ENCODE data around the gene SPG7.
"Not testable (repeated sequence)": the region's sequence is repeated elsewhere in the genome, so short reads cannot be mapped to it uniquely, and the experiment has no call there.

SPG7 gene

DNA sequence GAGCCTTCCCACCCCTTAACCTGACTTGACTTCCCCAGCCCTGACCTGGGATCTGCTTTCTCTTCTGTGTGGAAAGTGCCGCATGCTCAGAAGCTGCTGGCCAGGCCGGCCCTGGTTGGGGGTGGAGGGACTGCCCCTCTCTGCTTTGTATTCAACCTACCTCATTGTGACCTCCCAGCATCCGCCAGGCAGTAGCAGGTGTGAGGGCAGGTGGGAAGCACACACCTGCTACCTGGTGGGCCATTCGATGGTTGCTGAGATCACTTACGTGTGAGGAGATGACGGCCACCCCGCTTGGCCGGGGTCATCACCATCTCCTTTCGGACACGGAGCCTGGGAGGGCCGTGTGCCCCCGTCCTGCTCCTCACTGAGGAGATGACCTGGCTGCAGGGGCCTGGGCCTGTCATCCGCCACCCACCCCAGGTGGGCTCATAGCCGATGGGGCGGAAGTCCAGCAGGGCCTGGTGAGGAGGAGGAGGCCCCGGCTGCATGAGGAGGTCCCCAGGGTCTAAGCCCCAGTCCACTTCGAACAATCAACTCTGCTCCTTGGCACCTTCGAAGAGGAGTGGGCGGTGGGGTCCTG, 74.5 kb downstream of the SPG7 start:
- no peak for DNase-seq

DNA sequence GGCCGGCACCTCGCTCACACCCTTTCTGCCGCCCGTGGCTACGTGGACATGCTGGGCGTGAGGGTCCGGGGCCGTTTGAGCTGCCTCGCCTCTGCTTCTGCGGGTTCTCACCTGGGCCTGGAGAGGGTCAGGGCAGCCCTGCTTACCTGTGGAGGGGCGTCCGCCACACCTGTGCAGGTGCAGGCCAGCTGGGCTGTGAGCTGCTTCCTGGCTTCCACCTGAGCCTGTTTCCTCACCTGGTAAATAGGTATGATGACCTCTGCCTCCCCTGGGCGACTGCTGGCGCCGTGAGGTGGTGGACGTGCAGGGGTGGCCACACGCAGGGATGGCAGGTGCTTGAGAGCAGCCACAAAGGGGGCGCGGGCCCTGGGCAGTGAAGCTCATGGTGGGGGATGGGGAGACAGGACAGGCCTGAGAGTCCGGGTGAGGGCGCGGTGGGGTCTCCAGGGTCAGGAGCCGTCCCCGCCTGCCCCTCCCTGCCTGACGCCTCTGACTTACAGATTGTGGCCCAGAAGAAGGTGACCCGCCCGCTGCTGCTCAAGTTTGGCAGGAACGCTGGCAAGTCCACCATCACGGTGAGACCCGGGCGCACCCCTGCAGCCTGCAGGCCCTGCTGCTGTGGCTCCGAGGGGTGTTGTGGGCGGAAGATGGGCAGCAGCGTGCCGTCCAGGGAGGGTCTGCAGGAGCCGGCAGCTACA, 75.1 kb downstream of the SPG7 start:
- no peak for DNase-seq

DNA sequence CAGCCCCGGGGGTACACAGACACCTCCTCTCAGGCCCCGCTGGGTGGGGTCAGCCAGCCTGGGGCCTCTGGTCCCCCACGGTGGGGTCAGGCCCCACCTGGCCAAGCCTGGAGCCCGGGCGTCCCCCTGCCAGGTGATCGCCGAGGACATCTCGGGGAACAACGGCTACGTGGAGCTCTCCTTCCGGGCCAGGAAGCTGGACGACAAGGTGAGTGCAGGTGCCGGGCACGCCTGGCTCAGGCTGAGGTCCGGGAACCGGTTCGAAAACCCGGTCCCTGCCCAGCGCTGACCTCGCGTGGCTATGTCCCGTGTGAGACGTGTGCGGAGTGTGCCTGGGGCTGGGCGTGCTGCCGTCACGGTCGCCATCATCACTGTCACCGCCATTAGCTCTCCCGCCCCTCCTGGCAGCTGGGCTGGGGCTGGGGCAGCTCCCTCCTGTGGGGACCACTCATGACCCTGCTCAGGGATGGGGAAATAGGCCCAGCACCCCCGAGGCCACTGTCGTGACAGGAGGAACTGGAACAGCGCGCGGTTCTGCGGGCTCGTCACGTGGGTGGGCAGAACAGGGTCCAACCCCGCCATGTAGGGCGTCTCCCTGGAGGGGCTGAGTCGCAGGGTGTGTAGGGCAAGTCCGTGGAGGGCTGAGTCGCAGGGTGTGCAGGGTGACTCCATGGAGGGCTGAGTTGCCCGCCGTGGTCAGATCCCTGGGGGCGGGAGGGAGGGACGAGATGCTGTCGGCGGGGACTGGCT, 75.9 kb downstream of the SPG7 start:
- DNase-seq = no peak

GRCh38 chr16:89584768-89585549, 76.8 kb downstream of the SPG7 start:
- no peak for DNase-seq

- DNase-seq = no peak
Observed at GRCh38 chr16:89586218-89586617, 78.0 kb downstream of the SPG7 start.

DNA sequence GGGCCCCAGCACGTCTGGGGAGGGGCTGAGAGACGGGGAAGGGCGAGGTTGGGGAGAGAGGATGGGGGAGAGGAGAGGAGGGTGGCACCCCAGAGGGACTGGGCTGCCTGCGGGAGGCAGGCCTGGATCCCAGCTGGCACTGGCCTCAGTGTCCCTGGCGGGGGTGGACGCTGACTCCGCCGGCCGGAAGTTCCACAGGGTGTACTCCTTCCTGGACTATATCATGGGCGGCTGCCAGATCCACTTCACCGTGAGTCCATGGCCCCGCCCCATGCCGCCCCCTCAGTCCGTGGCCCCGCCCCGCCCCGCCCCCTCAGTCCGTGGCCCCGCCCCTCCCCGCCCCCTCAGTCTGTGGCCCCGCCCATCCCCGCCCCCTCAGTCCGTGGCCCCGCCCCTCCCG, 78.7 kb downstream of the SPG7 start:
- DNase-seq = no peak

- not testable (repeated sequence) for DNase-seq
Observed at GRCh38 chr16:89587676-89588075, 79.5 kb downstream of the SPG7 start.

DNA sequence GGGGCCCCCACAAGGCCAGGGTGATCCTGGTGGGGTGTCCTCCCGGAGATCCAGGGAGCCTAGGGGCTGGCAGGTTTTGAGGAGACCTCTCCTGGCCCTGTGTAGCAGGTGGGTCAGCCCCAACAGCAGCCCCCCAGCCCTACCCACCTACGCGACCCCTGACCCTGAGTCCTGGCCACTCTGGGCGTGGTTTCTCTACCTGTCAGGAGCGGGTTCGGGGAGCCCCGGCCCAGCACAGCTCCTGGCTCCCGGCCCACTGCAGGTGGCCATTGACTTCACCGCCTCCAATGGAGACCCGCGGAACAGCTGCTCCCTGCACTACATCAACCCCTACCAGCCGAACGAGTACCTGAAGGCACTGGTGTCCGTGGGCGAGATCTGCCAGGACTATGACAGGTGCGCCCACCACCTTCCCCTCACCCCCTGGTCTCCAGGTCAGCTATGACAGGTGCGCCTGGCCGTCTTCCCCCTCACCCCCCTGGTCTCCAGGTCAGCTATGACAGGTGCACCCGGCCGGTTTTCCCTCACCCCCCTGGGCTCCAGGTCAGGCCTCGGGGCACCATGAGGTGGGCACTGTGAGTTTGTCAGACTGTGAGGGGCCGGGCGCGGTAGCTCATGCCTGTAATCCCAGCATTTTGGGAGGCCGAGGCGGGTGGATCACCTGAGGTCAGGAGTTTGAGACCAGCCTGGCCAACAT, 80.4 kb downstream of the SPG7 start:
- no peak for DNase-seq

GRCh38 chr16:89589241-89589926, 81.2 kb downstream of the SPG7 start:
- DNase-seq = no peak

DNA sequence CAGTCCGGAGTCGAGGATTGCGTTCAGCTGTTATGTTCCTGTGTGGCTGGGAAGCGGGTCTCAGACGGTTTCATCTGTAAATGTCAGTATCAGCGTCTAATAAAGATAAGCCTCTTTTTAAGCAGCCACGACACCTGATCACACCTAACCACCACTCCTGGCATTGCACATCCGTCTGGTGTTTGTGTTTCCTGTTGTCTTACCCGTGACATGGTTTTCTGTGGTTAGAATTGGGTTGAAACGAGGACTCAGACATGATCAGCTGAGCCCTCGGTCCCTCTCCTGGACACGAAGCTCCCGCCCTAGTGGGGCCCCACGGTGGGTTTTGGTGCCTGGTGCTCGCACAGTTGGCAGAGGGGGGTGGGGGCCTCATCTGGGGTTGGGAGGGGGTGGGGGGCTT, 85.6 kb downstream of the SPG7 start:
- DNase-seq = peak; percentile 61

DNA sequence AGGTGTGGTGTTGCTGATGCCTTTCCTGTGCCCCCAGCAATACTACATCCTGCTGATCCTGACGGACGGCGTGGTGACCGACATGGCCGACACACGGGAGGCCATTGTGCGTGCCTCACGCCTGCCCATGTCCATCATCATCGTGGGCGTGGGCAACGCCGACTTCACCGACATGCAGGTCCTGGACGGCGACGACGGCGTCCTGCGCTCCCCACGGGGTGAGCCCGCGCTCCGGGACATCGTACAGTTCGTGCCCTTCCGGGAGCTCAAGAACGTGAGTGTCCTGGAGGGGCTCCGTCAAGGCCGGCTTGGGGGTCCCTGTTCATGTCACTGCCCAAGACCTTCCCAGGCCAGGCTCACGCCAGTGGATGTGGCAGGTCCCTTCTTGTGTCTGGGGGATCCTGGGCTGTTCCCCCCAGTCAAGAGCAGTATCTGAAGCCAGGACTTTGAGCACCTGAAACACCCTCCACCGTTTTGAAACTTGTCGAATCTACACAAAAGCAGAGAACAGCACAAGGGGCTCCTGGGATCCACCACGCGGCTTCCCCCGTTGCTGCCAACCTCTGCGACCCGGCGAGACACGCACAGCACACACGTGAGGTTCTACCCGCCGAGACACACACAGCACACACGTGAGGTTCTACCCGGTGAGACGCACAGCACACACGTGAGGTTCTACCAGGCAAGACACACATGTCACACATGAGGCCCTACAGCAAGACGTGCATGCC, 87.3 kb downstream of the SPG7 start:
- no peak for DNase-seq

GRCh38 chr16:89596061-89596689, 88.0 kb downstream of the SPG7 start:
- no peak for DNase-seq

DNA sequence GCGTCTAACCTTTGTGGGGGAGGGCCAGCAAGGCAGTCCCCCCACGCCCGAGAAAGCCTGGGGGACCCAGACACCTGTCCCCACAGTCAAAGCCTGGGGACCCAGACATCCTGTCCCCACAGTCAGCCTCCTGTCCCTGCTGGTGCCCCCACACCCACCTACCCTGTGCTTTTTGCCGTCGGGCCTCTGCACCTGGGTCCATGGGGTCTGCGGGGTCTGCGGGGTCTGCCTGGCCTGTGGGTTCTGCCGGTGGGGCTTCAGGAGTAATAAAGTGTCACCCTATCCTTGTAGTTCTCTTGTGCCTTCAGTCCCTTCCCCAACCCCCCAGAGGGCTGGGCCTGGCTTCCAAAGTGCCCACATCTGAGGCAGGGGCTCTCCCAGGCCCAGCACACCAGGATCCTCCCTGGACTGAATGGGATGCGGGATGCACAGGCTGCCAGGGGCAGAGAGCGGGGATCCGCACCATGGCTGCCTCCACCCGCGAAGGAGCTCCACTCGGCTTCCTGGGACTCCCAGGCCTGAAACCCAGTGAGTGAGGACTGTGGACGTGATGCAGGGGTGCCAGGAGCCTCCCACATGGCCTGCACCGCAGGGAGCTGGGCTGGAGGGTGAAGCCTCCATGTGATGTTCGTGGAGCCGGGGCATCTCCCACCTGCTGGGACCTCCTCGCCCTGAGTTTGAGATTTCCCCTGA, 88.9 kb downstream of the SPG7 start:
- DNase-seq = no peak

- DNase-seq = no peak
Observed at GRCh38 chr16:89598199-89598598, 90.0 kb downstream of the SPG7 start.

DNA sequence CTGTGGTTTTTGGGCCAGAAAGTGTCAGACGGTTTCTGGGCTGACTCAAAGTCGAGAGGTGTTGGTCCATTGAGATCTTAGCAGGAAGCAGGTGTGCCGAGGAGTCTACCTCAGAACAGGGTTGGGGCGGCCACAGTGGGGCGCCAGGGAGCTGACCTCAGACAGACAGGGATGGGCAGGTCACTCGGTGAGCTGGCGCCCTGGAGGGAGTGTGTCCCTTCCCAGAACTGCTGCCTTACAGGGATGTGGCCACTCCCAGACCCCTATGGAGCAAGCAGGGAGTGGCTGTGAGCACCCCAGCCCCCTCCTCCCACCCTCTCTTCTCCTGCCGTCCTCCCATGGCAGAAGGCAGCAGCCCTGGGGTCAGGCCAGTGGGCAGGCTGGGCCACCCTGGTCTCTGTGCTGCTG, 91.3 kb downstream of the SPG7 start:
- peak; percentile 54 for DNase-seq

GRCh38 chr16:89599902-89600301, 91.7 kb downstream of the SPG7 start:
- no peak for DNase-seq

GRCh38 chr16:89600427-89600826, 92.2 kb downstream of the SPG7 start:
- DNase-seq = no peak

GRCh38 chr16:89600956-89601355, 92.8 kb downstream of the SPG7 start:
- DNase-seq = no peak

DNA sequence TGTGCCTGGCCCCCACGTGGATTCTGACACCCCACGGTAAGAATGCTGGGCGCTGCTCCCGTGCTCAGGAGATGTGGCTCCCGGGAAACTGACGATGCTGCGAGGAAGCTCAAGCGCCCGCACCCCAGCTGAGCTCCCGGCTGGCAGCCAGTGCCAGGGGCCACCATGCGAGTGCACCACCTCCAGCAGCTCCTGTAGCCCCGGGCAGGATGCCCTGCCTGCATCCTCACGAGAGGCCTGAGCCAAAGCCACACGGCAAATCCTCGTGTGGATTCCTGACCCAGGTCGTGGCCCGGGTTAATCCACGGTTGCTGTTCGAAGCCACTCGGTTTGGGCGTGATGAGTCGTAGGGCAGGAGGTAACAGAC, 93.7 kb downstream of the SPG7 start:
- DNase-seq = no peak

DNA sequence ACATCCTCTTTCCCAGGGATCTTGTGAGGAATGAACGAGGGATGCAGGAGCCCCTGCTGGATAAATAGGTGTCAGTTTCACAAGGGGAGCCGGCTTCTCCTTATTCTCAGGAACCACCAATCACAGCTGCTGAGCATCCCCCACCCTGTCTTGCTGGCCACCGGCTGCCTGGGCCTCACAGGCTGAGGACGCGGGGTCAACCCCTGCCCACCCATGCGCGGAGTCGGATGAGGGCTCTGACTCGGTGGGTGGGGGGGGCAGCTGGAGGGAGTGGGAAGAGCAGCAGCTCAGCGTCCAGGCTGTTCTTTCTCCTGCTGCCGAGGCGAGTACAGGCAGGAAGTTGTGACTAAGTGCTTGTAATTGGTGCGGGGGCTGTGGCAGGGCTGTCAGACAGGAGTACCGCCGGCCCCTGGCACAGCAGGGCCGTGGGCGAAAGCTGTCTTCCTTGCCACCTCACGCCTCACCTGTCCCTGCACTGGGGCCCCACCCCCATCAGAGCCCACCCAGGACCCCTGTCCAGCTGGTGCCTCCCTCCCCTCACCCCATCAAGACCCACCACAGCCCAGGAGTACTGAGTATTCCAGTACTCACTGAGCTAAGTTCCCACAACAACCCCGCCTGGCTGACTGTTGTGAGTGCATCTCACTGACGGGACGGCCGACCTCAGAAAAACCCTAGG, 94.2 kb downstream of the SPG7 start:
- peak; percentile 77 for DNase-seq
